GM12864 (cell line): ENCODE measurements around the gene FAM227B.

Source experiments
- DNase-seq: peaks from one replicate; pipeline ENCODE4 v3.0.0-alpha.2; 2011; ENCODE audit warnings: low read depth
- H3K4me3 ChIP-seq: 2 replicates; pipeline ENCODE4 v1.5.1; 2011; ENCODE audit warnings: mild to moderate bottlenecking, low read depth, low read length, control low read depth
- CTCF ChIP-seq: IDR thresholded peaks from 2 replicates; pipeline ENCODE4 v1.5.1; 2011; ENCODE audit warnings: low read depth, mild to moderate bottlenecking, moderate library complexity, low read length, control low read depth, inconsistent platforms; ENCODE audit errors: missing control alignments

Gene FAM227B

GRCh38 chr15:49309889-49310288, 310.7 kb downstream of the FAM227B start:
- no peak for TF ChIP-seq CTCF
- no peak for DNase-seq
- H3K4me3 ChIP-seq = no peak overlapping the region

DNA sequence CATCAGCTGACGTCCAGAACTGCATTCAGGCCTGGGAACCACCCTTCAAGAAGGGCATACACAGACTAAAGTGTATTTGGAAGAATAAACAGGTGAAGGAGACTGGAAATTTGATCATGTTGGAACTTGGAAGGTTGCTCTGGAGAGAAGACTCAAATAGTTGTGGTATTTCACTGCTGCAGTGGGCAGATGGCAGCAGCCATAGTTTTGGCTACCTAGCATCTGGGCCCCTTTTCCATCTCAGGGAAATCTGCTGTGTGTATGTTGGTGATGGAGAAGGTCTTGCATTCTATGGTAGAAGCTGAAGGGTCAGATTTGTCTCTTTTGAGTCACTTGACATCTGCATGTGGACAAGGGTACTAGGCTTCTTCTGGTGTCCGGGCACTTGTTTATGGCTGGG, 311.9 kb downstream of the FAM227B start:
- DNase-seq = no peak
- no peak for TF ChIP-seq CTCF
- H3K4me3 ChIP-seq = no peak overlapping the region

- no peak for TF ChIP-seq CTCF
- no peak overlapping the region for H3K4me3 ChIP-seq
- DNase-seq = no peak
These were observed 314.1 kb downstream of the FAM227B start for GRCh38 chr15:49306551-49306950.

DNA sequence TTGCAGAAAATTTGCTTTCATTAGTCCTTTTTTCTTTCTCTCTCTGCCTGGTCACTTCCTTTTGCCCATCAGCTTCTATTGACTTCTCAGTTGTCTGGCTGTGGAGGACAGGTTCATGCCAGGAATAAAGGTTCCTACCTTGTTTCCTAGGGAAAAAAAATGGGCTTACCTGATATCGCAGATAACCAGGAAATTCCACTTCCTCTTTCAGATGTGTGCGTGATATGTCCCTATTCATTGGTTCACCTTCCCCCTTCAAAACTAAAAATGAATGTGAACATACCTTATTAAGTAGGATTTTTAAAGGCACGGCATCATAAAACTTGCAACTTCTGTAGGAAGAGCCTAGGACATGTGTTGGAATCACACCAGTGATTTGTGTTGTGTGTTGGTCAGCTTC, 317.6 kb downstream of the FAM227B start:
- DNase-seq = no peak
- TF ChIP-seq CTCF = no peak
- no peak overlapping the region for H3K4me3 ChIP-seq

DNA sequence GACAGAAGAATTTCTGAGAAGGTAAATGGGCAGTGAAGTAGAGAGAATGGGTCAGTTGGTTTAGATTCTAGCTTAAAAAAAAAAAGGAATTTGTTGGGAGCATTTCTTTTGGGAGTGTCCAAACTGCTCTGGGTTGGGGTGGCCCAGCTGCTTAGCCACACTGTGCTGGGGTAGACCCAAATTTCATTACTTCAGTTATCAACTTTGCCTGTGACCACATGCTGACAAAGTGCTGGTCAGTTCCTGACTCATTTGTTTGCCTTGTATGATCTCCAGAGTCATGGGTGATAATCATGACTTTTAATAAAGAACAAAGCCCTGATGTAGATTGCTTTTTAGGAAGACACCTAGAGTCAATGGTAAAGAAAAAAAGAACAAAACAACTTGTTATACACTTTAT, 319.1 kb downstream of the FAM227B start:
- DNase-seq = no peak
- no peak overlapping the region for H3K4me3 ChIP-seq
- TF ChIP-seq CTCF = no peak

- no peak for DNase-seq
- H3K4me3 ChIP-seq = no peak overlapping the region
- TF ChIP-seq CTCF = no peak
These were observed 319.8 kb downstream of the FAM227B start for GRCh38 chr15:49300856-49301255.

DNA sequence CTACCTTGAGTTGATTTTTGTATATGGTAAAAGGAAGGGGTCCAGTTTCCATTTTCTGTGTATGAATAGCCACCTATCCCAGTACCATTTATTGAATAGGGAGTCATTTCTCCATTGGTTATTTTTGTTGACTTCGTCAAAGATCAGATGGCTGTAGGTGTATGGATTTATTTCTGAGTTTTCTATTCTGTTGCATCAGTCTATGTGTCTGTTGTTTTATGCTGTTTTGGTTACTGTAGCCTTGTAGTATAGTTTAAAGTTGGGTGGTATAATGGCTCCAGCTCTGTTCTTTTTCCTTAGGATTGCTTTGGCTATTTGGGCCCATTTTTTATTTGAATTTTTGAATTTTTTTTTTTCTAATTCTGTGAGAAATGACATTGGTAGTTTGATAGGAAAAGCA, 323.0 kb downstream of the FAM227B start:
- no peak for TF ChIP-seq CTCF
- DNase-seq = no peak
- no peak overlapping the region for H3K4me3 ChIP-seq
